SK-N-SH treated with all-trans-retinoic acid at 6 μM for 48 hours (cell line): Measurements from ENCODE around the gene DCDC2C.

Experiments used
- ARNTL ChIP-seq: fragments of 450-650 bp; formaldehyde crosslinking; IDR thresholded peaks from 2 replicates; pipeline ENCODE4 v1.5.0; 2020; ENCODE audit warnings: low read depth, mild to moderate bottlenecking, moderate library complexity, borderline replicate concordance
- BACH2 ChIP-seq: fragments of 250-450 bp; sonication (Bioruptor Pico); IDR thresholded peaks from 2 replicates; pipeline ENCODE4 v1.9.0; 2021; ENCODE audit warnings: mild to moderate bottlenecking, borderline replicate concordance
- CREB5 ChIP-seq: fragments of 250-450 bp; sonication (Bioruptor Pico); IDR thresholded peaks from 2 replicates; pipeline ENCODE4 v1.5.1; 2020; ENCODE audit warnings: low read depth, mild to moderate bottlenecking, moderate library complexity
- PATZ1 ChIP-seq: fragments of 250-450 bp; sonication (Bioruptor Pico); IDR thresholded peaks from 2 replicates; pipeline ENCODE4 v1.8.0; 2020; ENCODE audit warnings: mild to moderate bottlenecking, moderate library complexity, borderline replicate concordance
- RARB ChIP-seq: fragments of 250-450 bp; sonication (Bioruptor Pico); IDR thresholded peaks from 2 replicates; pipeline ENCODE4 v1.8.0; 2021; ENCODE audit warnings: mild to moderate bottlenecking, moderate library complexity
- TCF4 ChIP-seq: fragments of 250-450 bp; sonication (Bioruptor Pico); IDR thresholded peaks from 2 replicates; pipeline ENCODE4 v1.8.0; 2021; ENCODE audit warnings: mild to moderate bottlenecking, moderate library complexity, borderline replicate concordance
- TSHZ2 ChIP-seq: fragments of 250-450 bp; sonication (Bioruptor Pico); IDR thresholded peaks from 2 replicates; pipeline ENCODE4 v1.5.0; 2020; ENCODE audit warnings: mild to moderate bottlenecking, moderate library complexity
- ZC3H10 ChIP-seq: fragments of 250-450 bp; sonication (Bioruptor Pico); IDR thresholded peaks from 2 replicates; pipeline ENCODE4 v1.5.1; 2021; ENCODE audit warnings: mild to moderate bottlenecking, moderate library complexity
- ZNF70 ChIP-seq: fragments of 450-650 bp; formaldehyde crosslinking; IDR thresholded peaks from 2 replicates; pipeline ENCODE4 v1.5.0; 2020; ENCODE audit warnings: mild to moderate bottlenecking, moderate library complexity

GRCh38 chr2:3701071-3701470 lies 2.3 kb upstream of the DCDC2C start:
- no peak for TF ChIP-seq ZNF70
- no peak for TF ChIP-seq TSHZ2 (CRISPR knock-in tag)
- no peak for TF ChIP-seq TCF4
- TF ChIP-seq PATZ1 (CRISPR knock-in tag): no peak
- TF ChIP-seq BACH2: no peak
- TF ChIP-seq CREB5 (CRISPR knock-in tag): no peak
- TF ChIP-seq ZC3H10 (CRISPR knock-in tag): no peak
- no peak for TF ChIP-seq RARB (CRISPR knock-in tag)
- TF ChIP-seq ARNTL (CRISPR knock-in tag): no peak
